HAP-1 (cell line): ENCODE results near the gene CSH2.
"Not testable (repeated sequence)": the region's sequence is repeated elsewhere in the genome, so short reads cannot be mapped to it uniquely, and the experiment has no call there.

Experiments used
- DNase-seq, 2 experiments: peaks; one replicate each; pipeline ENCODE4 v3.0.0-alpha.2; 2016 to 2020; ENCODE audit warnings: low spot score in 2 of 2
- H3K27me3 ChIP-seq: fragments of 250-450 bp; sonication (Bioruptor Pico); 2 replicates; pipeline ENCODE4 v1.5.1; 2020; ENCODE audit warnings: low read depth, mild to moderate bottlenecking, moderate library complexity
- H3K36me3 ChIP-seq: fragments of 250-450 bp; sonication (Bioruptor Pico); replicated peaks from 2 replicates; pipeline ENCODE4 v1.5.1; 2020; ENCODE audit warnings: mild to moderate bottlenecking
- H3K4me1 ChIP-seq: fragments of 250-450 bp; sonication (Bioruptor Pico); 2 replicates; pipeline ENCODE4 v1.5.1; 2020; ENCODE audit warnings: mild to moderate bottlenecking
- H3K4me3 ChIP-seq: fragments of 250-450 bp; sonication (Bioruptor Pico); 2 replicates; pipeline ENCODE4 v1.5.1; 2020; ENCODE audit warnings: mild to moderate bottlenecking, moderate library complexity
- H3K9me3 ChIP-seq: fragments of 250-450 bp; sonication (Bioruptor Pico); 2 replicates; pipeline ENCODE4 v1.5.1; 2020; ENCODE audit warnings: mild to moderate bottlenecking, moderate library complexity
- in situ Hi-C: fragments of 300-500 bp; cut with MboI; formaldehyde crosslinking; loops from 3 replicates; pipeline ENCODE4 v1.14.3; 2020; ENCODE audit warnings: low sequenced_read_pairs, inconsistent platforms, mixed read lengths

The CSH2 gene

DNA sequence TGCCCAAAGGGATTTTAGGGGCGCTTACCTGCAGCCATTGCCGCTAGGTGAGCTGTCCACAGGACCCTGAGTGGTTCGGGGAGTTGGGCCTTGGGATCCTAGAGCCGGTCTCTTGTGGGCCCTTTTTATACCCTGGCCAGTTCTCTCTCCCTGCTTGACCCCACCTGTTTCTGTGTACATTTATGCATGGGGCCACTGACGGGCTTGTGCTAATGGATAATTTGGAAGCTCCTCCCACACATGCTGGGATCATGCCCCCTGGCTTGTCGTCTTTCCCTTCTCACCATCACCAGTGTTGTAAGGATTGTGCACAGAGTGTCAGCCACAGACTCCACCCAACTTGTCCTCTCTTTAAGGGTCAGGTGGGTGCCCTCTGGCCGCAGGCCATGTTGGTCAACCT, at the start of gene CSH2:
Gene CSH2, minus strand, starts transcription at position 101 of the 400 bp plus-strand sequence. Its CDS starts 63 bp downstream, at position 38.
- H3K9me3 ChIP-seq, H3K36me3 ChIP-seq, in situ Hi-C loops, H3K4me1 ChIP-seq, H3K4me3 ChIP-seq, DNase-seq: not testable (repeated sequence)
- H3K27me3 ChIP-seq, result peaks cover 11% of the 10 kb centered on the region

DNA sequence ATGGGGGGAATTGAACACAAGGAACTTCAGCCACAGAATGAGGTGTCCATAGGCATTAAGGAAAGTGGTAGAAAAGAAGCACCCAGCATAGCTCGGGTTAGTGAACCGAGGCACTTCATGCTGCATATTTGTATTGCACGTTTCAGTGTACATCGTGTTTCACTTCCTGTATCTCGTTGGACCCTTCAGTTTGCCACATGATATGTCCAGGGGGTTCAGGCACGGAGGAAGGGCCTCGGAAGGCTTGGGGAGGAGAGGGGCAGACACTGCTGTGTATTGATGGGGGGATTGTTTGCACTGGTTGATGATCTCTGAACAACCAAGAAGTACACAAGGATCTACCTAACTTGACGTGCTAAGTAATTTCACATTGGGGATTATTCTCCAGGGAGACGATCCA, 48.9 kb upstream of the CSH2 start:
- not testable (repeated sequence) for H3K9me3 ChIP-seq, H3K4me3 ChIP-seq, H3K27me3 ChIP-seq, H3K4me1 ChIP-seq, DNase-seq, H3K36me3 ChIP-seq
- in situ Hi-C loops, result loop anchor here (10.0 to 25.0 kb wide), 2 partner anchors 212 to 365 kb away; partner anchors contain the start of gene ERN1

DNA sequence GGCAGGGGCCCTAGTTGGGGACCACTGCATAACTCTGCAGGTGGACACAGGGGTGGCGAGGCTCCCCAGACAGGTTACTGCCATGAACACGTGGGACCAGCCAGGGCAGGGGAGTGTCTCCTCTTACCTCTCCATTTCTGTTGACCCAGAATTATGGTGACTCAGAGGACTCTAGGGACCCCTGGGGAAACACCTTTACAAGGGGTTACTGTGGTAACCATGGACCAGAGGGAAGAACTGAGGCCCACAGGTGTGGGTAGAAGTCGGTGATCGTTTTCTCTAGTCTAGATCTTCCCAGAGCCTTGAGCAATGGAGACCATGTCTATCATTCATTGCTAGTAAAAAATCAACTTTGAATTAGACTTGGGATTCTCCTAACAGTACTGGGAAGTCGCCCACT, 47.3 kb upstream of the CSH2 start:
- H3K36me3 ChIP-seq, H3K4me3 ChIP-seq, DNase-seq, H3K27me3 ChIP-seq, H3K4me1 ChIP-seq, H3K9me3 ChIP-seq: not testable (repeated sequence)
- in situ Hi-C loops, result loop anchor here (10.0 to 25.0 kb wide), 2 partner anchors 214 to 367 kb away; partner anchors contain the start of gene ERN1

DNA sequence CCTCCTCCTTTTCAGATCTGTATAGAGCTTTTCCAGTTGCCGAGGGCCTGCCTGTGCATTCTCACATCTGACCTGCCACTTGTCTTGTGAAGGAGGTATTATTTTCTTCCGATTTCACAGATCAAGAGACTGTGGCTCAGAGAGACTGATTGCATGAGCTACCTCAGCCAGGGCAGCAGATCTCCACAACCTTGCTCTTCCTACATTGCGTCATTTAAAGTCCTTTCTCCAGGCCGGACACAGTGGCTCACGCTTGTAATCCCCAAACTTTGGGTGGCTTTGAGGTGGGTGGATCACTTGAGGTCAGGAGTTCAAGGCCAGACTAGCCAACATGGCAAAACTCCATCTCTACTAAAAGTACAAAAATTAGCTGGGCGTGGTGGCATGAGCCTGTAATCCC, 46.6 kb upstream of the CSH2 start:
- H3K27me3 ChIP-seq, DNase-seq, H3K9me3 ChIP-seq, H3K36me3 ChIP-seq, H3K4me3 ChIP-seq, H3K4me1 ChIP-seq: not testable (repeated sequence)
- in situ Hi-C loops, result loop anchor here (10.0 to 25.0 kb wide), 2 partner anchors 215 to 367 kb away; partner anchors contain the start of gene ERN1

DNA sequence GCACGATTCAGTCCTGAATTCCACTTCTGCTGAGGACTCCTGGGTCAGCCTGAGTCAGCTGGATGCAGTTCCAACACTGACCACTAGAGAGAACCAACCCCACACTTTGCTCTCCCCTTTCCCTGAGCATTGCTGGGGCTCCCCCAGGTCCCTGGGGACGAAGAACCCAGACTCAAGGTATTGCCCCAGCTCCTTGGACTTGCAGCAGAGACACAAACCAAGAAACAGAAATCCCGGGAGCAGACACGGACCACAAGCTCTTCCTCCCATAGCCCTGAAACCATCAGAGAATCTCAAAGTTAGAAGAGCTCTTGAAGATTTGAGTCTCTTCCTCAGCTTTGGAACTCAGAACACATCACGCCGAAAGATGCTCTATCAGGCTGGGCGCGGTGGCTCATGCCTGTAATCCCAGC, 45.8 kb upstream of the CSH2 start:
- peak; percentile 29 to 75 for DNase-seq
- no peaks in the 10 kb centered on the region for H3K9me3 ChIP-seq
- no peaks in the 10 kb centered on the region for H3K4me1 ChIP-seq
- H3K36me3 ChIP-seq, result no peaks in the 10 kb centered on the region
- no peaks in the 10 kb centered on the region for H3K27me3 ChIP-seq
- in situ Hi-C loops, result loop anchor here (25.0 kb wide), 1 partner anchor 368 kb away; no protein-coding TSS in a partner anchor
- no peak overlapping the region for H3K4me3 ChIP-seq

DNA sequence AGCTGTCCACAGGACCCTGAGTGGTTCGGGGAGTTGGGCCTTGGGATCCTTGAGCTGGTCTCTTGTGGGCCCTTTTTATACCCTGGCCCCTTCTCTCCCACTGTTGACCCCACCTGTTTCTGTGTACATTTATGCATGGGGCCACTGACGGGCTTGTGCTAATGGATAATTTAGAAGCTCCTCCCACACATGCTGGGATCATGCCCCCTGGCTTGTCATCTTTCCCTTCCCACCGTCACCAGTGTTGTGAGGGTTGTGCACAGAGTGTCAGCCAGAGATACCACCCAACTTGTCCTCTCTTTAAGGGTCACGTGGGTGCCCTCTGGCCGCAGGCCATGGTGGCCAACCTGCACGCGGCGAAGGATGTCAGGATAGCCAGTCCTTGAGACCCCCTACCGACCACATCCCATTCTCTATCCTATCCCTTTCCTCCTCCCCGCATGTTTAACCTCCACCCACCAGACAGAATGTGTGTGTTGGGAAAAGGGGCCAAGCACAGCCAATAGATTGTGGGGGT, 45.4 kb upstream of the CSH2 start, which contains the start of gene GH1:
Gene GH1, minus strand, starts transcription at position 51 of the 517 bp plus-strand sequence. CDS start 63 bp downstream, outside the sequence.
- H3K4me3 ChIP-seq, H3K4me1 ChIP-seq, DNase-seq, H3K9me3 ChIP-seq, H3K36me3 ChIP-seq, H3K27me3 ChIP-seq: not testable (repeated sequence)
- in situ Hi-C loops, result loop anchor here (25.0 kb wide), 1 partner anchor 368 kb away; no protein-coding TSS in a partner anchor

DNA sequence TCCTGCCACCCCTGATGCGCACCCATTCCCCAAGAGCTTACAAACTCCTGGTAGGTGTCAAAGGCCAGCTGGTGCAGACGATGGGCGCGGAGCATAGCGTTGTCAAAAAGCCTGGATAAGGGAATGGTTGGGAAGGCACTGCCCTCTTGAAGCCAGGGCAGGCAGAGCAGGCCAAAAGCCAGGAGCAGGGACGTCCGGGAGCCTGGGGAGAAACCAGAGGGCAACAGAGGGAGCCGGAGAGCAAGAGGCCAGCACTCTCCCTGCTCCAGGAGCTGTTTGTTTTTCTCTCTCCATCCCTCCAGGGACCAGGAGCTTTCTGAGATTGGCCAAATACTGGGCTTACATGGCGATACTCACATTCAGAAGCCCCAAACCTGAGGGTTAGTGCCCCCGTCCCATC, 44.8 kb upstream of the CSH2 start:
- Histone ChIP-seq H3K4me1 (no peaks in the 10 kb centered on the region), H3K27me3 (no peaks in the 10 kb centered on the region), H3K36me3 (no peaks in the 10 kb centered on the region), H3K9me3 (no peaks in the 10 kb centered on the region), H3K4me3 (no peak overlapping the region)
- no peak for DNase-seq
- in situ Hi-C loops, result loop anchor here (25.0 kb wide), 1 partner anchor 369 kb away; no protein-coding TSS in a partner anchor

DNA sequence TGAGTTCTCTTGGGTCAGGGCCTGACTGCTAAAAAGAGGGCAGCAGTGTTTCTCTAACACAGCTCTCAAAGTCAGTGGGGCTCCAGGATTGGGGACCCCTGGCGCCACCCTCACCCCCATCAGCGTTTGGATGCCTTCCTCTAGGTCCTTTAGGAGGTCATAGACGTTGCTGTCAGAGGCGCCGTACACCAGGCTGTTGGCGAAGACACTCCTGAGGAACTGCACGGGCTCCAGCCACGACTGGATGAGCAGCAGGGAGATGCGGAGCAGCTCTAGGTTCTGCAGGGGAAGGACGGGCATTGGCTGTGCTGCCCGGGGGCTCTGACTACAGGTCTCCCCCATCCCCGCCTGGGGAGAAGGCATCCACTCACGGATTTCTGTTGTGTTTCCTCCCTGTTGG, 44.2 kb upstream of the CSH2 start:
- in situ Hi-C loops, result loop anchor here (25.0 kb wide), 1 partner anchor 370 kb away; no protein-coding TSS in a partner anchor
- no peaks in the 10 kb centered on the region for H3K27me3 ChIP-seq
- H3K36me3 ChIP-seq, result no peaks in the 10 kb centered on the region
- H3K9me3 ChIP-seq, result no peaks in the 10 kb centered on the region
- DNase-seq, result no peak
- H3K4me3 ChIP-seq, result no peak overlapping the region
- no peaks in the 10 kb centered on the region for H3K4me1 ChIP-seq

DNA sequence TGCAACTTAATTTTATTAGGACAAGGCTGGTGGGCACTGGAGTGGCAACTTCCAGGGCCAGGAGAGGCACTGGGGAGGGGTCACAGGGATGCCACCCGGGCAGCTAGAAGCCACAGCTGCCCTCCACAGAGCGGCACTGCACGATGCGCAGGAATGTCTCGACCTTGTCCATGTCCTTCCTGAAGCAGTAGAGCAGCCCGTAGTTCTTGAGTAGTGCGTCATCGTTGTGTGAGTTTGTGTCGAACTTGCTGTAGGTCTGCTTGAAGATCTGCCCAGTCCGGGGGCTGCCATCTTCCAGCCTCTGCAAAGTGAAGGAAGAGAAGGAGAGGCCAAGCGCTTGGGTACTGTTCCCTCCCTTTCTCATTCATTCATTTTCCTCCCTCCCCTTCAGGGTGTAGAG, 43.7 kb upstream of the CSH2 start:
- not testable (repeated sequence) for H3K4me3 ChIP-seq, H3K27me3 ChIP-seq, DNase-seq, H3K36me3 ChIP-seq, H3K9me3 ChIP-seq, H3K4me1 ChIP-seq
- in situ Hi-C loops, result loop anchor here (25.0 kb wide), 1 partner anchor 370 kb away; no protein-coding TSS in a partner anchor

DNA sequence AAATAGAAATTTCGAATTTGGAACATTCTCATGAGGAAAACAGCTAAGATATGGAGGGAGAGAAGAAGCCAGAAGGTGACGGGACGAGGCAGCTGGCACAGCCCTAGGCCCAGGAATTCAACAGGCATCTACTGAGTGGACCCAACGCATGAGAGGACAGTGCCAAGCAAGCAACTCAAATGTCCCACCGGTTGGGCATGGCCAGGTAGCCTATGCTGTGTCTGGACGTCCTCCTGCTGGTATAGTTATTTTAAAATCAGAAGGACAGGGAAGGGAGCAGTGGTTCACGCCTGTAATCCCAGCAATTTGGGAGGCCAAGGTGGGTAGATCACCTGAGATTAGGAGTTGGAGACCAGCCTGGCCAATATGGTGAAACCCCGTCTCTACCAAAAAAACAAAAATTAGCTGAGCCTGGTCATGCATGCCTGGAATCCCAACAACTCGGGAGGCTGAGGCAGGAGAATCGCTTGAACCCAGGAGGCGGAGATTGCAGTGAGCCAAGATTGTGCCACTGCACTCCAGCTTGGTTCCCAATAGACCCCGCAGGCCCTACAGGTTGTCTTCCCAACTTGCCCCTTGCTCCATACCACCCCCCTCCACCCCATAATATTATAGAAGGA, 43.2 kb upstream of the CSH2 start:
- Histone ChIP-seq H3K4me1 (no peaks in the 10 kb centered on the region), H3K9me3 (no peaks in the 10 kb centered on the region), H3K27me3 (no peaks in the 10 kb centered on the region), H3K36me3 (no peaks in the 10 kb centered on the region), H3K4me3 (no peak overlapping the region)
- DNase-seq, result no peak
- in situ Hi-C loops, result loop anchor here (25.0 kb wide), 1 partner anchor 371 kb away; no protein-coding TSS in a partner anchor

DNA sequence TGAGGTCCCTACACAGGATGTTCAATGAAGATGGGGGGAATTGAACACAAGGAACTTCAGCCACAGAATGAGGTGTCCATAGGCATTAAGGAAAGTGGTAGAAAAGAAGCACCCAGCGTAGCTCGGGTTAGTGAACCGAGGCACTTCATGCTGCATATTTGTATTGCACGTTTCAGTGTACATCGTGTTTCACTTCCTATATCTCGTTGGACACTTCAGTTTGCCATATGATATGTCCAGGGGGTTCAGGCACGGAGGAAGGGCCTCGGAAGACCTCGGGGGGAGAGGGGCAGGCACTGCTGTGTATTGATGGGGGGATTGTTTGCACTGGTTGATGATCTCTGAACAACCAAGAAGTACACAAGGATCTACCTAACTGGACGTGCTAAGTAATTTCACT, 42.3 kb upstream of the CSH2 start:
- not testable (repeated sequence) for H3K36me3 ChIP-seq, DNase-seq, H3K27me3 ChIP-seq, H3K4me3 ChIP-seq, H3K9me3 ChIP-seq, H3K4me1 ChIP-seq
- in situ Hi-C loops, result loop anchor here (25.0 kb wide), 1 partner anchor 372 kb away; no protein-coding TSS in a partner anchor

DNA sequence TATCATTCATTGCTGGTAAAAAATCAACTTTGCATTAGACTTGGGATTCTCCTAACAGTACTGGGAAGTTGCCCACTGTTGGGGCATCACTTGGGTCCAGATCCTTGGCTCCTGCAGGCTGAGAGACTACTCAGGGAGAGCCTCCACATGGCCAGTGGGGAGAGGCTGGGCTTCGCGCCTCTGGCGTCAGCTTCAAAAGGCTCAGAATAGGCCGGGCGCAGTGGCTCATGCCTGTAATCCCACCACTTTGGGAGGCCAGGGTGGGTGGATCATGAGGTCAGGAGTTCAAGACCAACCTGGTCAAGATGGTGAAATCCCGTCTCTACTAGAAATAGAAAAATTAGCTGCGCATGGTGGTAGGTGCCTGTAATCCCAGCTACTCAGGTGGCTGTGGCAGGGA, 41.0 kb upstream of the CSH2 start:
- H3K4me3 ChIP-seq, result no peak overlapping the region
- no peaks in the 10 kb centered on the region for H3K9me3 ChIP-seq
- in situ Hi-C loops, result loop anchor here (25.0 kb wide), 1 partner anchor 373 kb away; no protein-coding TSS in a partner anchor
- H3K27me3 ChIP-seq, result no peaks in the 10 kb centered on the region
- DNase-seq, result no peak
- H3K36me3 ChIP-seq, result no peaks in the 10 kb centered on the region
- H3K4me1 ChIP-seq, result no peaks in the 10 kb centered on the region

DNA sequence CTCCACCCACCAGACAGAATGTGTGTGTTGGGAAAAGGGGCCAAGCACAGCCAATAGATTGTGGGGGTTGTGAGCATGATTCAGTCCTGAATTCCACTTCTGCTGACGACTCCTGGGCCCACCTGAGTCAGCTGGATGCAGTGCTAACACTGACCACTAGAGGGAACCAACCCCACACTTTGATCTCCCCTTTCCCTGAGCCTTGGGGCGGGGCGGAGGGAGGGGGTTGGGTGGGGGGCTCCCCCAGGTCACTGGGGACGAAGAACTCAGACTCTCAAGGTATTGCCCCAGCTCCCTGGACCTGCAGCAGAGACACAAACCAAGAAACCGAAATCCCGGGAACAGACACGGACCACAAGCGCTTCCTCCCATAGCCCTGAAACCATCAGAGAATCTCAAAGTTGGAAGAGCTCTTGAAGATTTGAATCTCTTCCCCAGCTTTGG, 38.2 kb upstream of the CSH2 start:
- no peaks in the 10 kb centered on the region; the same call in 1 of the 2 replicates for H3K27me3 ChIP-seq
- no peaks in the 10 kb centered on the region for H3K36me3 ChIP-seq
- H3K4me3 ChIP-seq, result no peak overlapping the region
- peak in 1 of 2 experiments; percentile 73 for DNase-seq
- in situ Hi-C loops, result loop anchor here (25.0 kb wide), 1 partner anchor 376 kb away; no protein-coding TSS in a partner anchor
- H3K4me1 ChIP-seq, result no peaks in the 10 kb centered on the region
- no peaks in the 10 kb centered on the region for H3K9me3 ChIP-seq

DNA sequence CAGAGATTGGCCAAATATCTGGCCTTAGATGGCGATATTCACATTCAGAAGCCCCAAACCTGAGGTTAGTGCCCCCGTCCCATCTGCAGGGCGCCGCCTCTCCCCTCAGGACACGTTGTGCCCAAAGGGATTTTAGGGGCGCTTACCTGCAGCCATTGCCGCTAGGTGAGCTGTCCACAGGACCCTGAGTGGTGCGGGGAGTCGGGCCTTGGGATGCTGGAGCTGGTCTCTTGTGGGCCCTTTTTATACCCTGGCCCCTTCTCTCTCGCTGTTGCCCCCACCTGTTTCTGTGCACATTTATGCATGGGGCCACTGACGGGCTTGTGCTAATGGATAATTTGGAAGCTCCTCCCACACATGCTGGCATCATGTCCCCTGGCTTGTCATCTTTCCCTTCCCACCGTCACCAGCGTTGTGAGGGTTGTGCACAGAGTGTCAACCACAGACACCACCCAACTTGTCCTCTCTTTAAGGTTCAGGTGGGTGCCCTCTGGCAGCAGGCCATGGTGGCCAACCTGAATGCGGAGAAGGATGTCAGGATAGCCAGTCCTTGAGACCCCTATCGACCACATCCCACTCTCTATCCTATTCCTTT, 37.7 kb upstream of the CSH2 start, which contains the start of gene CSHL1:
Gene CSHL1, minus strand, starts transcription at position 218 of the 595 bp plus-strand sequence. Its CDS starts 62 bp downstream, at position 156.
- Histone ChIP-seq H3K4me3 (no peak within 1 kb of the TSS), H3K27me3 (no peaks in the 10 kb centered on the region; the same call in 1 of the 2 replicates), H3K4me1 (no peaks in the 10 kb centered on the region), H3K36me3 (no peaks in the 10 kb centered on the region), H3K9me3 (no peaks in the 10 kb centered on the region)
- in situ Hi-C loops, result loop anchor here (25.0 kb wide), 1 partner anchor 376 kb away; no protein-coding TSS in a partner anchor
- no peak for DNase-seq
